ENCODE results near the gene SLC25A38.

- TF ChIP-seq POLR2A (IDR thresholded peaks at IDR 0.05) (no peak), CTCF (IDR thresholded peaks at IDR 0.05) (no peak)
Measured at GRCh38 chr3:39419742-39420315, 36.7 kb downstream of the SLC25A38 start.
